Measurements from ENCODE around the gene APOBR.
"Not testable (repeated sequence)": the region's sequence is repeated elsewhere in the genome, so short reads cannot be mapped to it uniquely, and the experiment has no call there.

APOBR gene

DNA sequence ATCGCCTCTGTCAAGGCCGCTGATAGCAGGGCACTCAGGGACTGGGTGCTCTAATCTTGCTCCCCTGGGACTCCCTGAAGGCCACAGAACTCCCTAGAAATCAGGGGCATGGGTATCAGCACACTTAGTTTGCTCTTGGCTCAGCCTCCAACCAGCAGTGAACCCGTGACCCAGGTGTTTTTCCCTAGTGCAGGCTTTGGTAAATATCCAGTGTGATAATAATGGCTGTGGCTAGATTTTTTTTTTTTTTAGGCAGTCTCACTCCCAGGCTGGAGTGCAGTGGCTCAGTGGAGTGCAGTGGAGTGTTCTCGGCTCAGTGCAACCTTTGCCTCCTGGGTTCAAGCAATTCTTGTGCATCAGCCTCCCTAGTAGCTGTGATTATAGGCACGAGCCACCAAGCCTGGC, 34.0 kb downstream of the APOBR start:
- no peak for DNase-seq

DNA sequence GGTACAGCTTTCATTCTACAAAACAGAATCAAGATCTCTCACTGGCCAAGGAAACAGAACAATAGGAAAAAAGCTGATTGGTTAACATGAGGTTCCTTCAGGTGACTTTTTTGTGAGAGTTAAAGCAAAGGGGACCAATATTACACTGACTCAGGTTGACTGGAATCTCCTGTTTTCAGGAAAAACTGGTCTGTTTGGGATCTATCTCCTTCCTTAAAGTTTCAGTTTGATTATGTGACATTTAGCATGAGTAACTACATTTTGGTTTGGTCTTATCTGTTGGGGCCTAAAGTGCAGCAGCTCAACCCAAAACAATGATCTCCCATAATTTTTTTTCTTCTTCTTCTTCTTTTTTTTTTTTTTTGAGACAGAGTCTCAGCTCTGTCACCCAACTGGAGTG, 34.7 kb downstream of the APOBR start:
- DNase-seq, result no peak

DNA sequence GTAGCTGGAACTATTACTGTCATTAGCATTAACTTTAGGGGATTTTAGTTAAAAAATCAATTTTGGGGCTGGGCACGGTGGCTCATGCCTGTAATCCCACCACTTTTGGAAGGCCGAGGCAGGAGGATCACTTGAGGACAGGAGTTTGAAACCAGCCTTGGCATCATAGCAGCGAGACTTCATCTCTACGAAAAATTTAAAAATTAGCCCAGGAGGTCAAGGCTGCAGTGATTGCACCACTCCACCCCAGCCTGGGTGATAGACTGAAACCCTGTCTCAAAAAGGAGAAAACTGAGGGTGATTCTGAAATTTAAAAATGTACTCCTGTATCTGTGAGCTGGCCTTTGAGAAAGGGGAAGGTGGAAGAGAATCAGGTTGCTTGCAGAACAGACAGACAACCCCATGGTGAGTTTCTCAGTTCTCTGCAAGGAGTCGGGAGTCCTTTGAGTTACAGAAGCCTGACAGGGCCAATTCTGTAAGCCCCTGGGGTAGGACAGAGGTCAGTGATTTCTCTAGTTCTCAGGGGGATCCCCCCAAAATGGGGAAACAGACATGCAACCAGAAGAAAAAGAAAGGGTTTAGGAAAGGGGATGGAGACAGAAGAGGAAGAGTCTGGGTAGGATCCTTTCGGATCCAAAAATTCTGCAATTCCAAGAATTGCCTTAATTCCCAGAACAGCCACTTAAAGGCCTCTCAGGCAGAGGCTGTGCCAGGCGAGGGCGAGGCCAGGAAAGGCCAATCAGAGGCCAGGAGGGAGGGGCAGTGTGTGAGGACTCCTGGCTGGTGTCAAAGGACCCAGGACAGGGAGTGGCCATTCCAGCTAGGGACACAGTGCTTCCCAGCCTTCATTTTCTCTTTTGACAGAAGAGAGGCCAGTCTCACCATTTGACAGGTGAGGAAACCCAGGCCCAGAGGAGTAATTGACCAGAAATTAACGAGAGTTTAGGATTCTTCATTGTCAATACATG, 37.6 kb downstream of the APOBR start:
- no peak for DNase-seq

DNA sequence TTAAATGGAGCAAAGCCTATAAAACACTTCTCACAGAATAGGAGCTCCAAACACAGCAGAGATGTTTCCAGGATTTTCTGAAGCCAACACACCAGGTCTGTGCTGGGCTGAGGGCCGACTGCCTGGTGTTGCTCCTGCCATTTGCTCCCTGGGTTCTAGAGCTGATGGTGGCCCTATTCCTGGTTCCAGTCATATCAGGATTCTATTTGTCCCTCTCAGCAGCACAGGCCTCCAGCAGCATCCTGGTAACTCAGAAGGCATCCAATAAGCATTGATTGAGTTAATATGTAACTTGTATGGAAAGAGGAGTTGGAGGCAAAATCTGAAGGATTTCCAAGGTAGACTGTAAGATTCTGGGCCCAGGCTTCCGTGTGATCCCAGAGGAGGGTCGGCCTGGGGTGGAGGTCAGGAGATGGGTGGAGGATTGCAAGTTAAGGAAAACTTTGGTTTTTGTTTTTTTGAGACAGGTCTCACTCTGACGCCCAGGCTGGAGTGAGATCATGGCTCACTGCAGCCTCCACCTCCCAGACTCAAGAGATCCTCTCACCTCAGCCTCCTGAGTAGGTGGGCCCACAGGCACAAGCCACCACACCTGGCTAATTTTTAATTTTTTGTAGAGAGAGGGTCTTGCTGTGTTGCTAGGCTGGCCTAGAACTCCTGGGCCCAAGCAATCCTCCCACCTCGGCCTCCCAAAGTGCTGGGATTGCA, 38.7 kb downstream of the APOBR start:
- DNase-seq, result no peak

DNA sequence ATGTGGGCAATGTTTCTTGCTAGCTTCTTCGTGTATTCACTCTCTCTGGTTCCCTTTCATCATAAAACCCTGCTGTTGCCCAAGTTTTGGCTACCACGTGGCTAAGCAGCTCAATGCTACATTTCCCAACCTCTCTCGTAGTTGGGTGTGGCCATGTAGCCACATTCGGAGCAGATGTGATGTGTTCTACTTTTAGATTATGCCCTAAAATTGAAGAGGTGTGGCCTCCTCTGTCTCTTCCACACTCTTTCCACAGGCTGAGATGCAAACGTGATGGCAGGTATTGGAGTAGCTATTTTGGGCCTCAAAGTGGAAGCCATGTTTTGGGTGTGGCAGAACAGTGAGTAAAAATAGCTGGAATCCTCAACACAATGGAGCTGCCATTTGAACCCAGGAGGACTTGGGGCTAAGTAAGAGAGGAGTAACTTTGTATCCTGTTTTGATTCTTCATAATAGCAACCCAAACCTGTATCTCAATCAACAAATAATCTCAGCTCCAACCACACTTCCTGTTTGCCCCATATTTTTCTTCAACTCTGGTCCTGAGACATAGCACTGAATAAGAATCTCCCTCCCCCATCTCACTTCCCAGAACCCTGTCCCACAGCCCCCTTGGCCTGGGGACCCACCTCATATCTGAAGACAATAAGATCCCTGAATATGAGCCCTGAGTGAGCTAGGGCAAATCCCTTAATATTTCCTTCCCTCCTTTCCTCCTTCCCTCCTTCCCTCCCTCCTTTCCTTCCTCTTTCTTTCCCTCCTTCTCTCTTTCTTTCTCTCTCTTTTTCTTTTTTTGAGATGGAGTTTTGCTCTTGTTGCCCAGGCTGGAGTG, 40.3 kb downstream of the APOBR start:
- DNase-seq, result no peak

DNA sequence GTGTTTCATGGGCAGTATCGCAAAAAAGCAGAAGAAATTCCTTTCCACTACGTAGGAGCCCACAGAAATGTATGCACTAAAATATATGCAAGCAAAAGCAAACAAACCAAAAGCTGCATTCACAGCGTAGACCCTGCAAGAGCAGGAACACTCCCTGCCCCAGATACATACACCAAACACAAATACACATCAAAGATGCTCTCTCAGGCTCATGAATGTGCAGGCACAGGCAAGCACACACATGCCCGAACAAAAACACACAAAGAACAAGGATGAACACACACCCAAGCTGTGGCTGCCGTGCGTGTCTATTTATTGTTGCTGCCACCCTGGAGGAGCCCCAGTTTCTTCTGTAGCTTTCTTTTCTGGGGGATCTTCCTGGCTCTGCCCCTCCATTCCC, 42.6 kb downstream of the APOBR start:
- no peak for DNase-seq

DNA sequence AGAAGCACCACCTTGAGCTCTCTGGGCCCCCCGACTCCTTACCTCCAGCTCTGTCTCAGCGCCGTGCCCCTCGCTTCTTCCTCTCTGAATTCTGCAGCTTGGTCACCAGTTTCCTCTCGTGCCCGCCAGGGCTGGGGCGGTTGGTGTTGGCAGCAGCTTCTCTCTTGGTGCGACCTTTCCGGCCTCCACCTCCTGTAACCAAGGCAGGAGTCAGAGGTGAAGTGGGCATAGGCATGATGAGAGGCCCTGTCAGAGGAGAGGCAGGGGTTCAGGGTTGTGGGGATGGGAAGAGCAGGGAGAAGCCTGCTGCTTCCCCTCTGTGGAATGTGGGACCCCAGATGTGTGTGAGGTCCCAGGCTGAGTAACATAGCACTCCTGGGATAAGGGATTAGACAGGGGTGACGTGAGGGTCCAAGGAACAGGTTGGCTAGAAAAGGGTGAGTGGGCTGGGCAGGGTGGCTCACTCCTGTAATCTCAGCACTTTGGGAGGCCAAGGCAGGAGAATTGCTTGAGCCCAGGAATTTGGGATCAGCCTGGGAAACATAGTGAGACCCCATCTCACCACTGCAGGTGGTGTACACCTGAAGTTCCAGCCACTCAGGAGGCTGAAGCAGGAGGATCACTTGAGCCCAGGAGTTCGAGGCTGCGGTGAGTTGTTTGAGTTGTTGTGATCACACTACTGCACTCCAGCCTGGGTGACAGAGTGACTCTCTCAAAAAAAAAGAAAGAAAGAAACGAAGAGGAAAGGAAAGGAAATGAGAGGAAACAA, 43.7 kb downstream of the APOBR start:
- no peak for DNase-seq

DNA sequence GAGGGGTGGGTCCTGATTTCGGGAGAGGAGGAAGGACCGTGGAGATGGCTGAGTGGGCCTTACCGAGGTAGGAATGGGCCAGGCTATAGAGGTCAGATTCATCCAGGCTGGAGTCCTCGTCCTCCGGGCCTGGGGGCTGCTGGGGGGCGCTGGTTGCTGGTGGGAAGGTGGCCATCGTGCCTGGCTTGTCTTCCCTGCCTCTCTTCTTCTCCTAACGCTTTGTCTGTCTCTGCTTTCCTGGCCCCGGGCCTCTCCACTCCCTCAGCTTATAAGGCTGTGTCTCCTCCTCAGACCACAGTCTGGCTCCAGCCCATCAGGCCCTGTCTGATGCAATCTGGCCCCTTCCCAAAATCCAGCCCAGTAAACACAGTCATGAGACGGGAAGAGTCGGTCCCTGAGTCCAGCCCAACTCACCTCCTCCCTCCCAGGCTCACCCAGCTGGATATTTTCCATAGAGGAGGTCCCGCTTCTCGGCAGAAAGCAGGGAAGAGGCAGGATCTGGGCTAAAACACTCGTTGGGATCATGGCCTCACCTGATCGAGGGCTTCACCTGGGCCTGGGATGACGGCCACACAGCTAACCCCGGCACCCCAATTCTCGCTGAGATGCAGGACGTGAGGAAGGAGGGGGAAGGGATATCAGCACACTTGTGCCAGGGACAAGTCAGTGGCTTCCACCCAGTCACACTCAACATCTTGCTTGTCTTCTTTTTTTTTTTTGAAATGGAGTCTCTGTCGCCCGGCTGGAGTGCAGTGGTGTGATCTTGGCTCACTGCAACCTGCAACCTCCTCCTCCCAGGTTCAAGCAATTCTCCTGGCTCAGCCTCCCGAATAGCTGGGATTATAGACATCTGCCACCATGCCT, 44.5 kb downstream of the APOBR start, which contains the start of gene NUPR1:
Gene NUPR1 (minus strand): TSS at position 242 of the 864 bp plus-strand sequence. CDS start 67 bp downstream, at position 175.
- DNase-seq, result peak; percentile 95

DNA sequence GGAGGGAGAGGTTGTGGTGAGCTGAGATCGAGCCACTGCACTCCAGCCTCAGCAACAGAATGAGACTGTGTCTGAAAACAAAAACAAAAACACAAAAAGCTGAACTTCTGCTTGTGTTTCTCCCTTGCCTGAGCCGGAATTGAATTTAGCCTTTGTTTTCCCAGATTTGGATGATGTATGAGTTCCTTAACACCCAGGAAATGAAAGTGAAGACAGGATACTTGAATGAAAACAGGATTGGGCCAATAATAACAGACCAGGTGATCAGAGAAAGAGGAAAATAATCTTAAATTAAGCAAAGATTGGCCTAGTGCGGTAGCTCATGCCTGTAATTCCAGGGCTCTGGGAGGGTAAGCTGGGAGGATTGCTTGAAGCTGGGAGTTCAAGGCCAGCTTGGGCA, 45.9 kb downstream of the APOBR start:
- no peak for DNase-seq

DNA sequence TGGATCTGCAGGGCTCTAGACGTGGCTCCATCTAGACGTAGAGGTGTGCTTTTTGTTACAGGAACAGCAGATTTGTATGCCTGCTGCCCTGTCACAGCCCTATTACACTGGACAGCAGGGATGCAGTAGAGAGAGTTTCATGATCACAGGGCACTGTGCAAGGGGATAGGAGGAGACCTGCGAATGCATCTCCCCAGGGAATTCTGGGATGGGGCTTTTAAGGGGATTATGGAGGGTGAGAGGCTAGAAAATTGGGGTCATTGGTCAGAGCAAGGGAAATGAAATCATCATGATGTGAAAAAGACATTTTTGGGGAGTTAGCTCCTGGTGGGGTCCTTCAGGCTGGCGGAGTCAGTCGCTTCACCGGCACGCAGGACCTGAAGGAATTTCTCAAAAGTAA, 48.2 kb downstream of the APOBR start:
- no peak for DNase-seq

DNA sequence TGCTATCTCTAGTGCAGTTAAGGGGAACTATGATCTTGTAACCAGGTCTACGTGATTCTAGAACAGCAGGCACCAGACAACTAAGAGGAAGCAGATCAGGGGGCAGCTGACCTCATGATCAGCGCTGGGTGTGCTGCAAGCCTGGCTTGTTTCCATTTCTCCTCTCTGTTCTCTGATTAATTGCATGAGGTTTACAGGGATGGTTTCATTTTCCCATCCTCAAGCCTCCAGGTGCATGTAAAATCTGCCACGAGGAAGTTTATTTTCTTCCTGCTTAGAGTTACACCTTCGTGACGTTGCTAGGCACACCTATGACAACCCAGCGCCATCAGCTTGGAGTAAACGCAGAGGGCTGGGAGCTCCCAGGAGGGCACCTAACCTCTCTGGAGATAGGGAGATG, 48.6 kb downstream of the APOBR start:
- no peak for DNase-seq

DNA sequence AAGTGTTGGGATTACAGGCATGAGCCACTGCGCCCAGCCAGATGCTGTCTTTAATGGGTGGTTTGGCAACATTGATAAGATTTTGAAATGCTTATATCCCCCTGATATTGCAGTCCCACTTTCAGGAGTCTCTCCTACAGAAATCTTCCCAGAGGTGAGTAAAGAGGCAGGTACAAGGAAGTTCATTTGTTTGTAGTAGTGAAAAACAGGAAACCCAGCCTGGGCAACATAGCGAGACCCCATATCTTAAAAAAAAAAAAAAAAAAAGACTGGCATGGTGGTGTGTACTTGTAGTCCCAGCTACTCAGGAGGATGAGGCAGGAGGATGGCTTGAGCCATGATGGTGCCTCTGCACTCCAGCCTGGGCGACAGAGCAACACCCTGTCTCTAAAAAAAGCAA, 50.6 kb downstream of the APOBR start:
- DNase-seq, result no peak

DNA sequence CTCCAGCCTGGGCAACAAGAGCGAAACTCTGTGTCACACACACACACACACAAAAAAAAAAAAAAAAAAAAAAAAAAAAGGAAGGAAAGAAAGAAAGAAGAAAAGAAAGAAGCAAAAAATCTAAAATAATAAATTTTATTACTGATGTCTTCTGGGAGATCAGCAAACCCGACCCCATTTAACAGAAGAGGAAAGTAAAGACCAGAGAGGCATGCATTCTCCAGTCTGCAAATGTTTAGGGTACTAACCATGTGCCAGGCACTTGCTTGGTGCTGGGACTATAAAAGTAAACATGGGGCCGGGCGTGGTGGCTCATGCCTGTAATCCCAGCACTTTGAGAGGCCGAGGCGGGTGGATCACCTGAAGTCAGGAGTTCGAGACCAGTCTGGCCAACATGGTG, 51.5 kb downstream of the APOBR start:
- DNase-seq, result not testable (repeated sequence)

DNA sequence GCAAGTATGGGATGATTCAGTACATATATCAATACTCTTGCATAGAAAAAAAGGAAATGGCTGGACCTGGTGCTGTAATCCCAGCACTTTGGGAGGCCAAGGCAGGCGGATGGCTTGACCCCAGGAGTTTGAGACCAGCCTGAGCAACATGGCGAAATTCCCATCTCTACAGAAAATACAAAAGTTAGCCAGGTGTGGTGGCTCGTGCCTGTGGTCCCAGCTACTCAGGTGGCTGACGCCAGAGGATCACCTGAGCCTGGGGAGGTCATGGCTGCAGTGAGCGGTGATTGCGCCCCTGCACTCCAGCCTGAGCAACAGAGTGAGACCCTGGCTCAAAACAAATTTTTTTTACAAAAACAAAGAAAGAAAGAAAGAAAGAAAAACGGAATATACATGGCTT, 52.2 kb downstream of the APOBR start:
- DNase-seq, result no peak

DNA sequence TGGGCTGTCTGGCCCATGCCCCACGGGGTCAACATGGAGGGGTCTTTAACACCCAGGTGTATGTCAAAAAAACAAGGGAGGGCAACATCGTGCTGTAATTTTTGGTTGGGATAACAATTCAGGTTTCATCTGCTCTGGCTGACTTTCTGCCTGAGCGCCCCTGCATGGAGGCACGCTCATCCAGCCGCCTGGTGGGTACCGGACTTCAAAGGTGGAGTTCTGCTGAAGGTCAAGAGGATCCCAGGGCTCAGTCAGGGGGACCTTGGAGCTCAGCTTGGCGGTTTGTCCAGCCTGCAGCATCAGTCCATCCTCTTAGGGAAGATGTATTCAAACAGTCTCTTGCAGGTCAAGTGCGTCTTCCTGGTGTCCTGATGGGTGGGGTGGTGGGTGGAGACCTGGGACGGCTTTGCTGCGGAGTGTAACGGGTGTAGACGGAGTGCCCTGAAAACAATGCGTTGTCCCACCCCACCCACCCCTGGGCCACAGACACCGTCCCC, 53.9 kb downstream of the APOBR start:
- no peak for DNase-seq

Measured in EL (cell line).